Urothelium cell line (cell line): ENCODE results near the gene S1PR1.

Experiments
- DNase-seq: peaks from one replicate; pipeline ENCODE4 v3.0.0; 2011; ENCODE audit warnings: low spot score, mixed read lengths
- FAIRE-seq: peaks from 2 replicates; lab custom pipeline; 2011; peaks lifted over from hg19 to GRCh38; lab: Jason Lieb, UNC

Gene S1PR1

GRCh38 chr1:101278845-101279244 lies 42.0 kb downstream of the S1PR1 start:
- no peak for FAIRE-seq
- DNase-seq: no peak

- no peak for FAIRE-seq
These were observed 43.3 kb downstream of the S1PR1 start for GRCh38 chr1:101280049-101280592.

GRCh38 chr1:101280942-101281654 lies 44.3 kb downstream of the S1PR1 start:
- DNase-seq: no peak
- FAIRE-seq: no peak

More at GRCh38 chr1:101280049-101280592, 43.3 kb downstream of the S1PR1 start:
- DNase-seq: no peak

- no peak for FAIRE-seq
- no peak for DNase-seq
These were observed 44.9 kb downstream of the S1PR1 start for GRCh38 chr1:101281751-101282150.

- no peak for DNase-seq
- FAIRE-seq: no peak
These were observed 45.7 kb downstream of the S1PR1 start for GRCh38 chr1:101282314-101283038.

- no peak for FAIRE-seq
- DNase-seq: no peak
These were observed 46.6 kb downstream of the S1PR1 start for GRCh38 chr1:101283443-101283842.

- FAIRE-seq (no peak), DNase-seq (no peak)
These were observed 47.2 kb downstream of the S1PR1 start for GRCh38 chr1:101284021-101284420.

- FAIRE-seq (no peak), DNase-seq (no peak)
These were observed 47.9 kb downstream of the S1PR1 start for GRCh38 chr1:101284622-101285218.

- FAIRE-seq (no peak), DNase-seq (no peak)
These were observed 49.2 kb downstream of the S1PR1 start for GRCh38 chr1:101285922-101286570.

- peak; percentile 67 for DNase-seq
These were observed 51.7 kb downstream of the S1PR1 start for GRCh38 chr1:101288491-101288944.

GRCh38 chr1:101290119-101290921 lies 53.5 kb downstream of the S1PR1 start:
- FAIRE-seq (no peak), DNase-seq (no peak)

More at GRCh38 chr1:101288491-101288944, 51.7 kb downstream of the S1PR1 start:
- no peak for FAIRE-seq
